GM21786 (cell line): ENCODE measurements around the gene CDC123.
"Not testable (repeated sequence)": the region's sequence is repeated elsewhere in the genome, so short reads cannot be mapped to it uniquely, and the experiment has no call there.

Experiments used
- ATAC-seq: cut with Tn5 transposase; IDR thresholded peaks from one replicate; pipeline ENCODE4 v1.9.1; 2021; ENCODE audit not compliant: unreplicated experiment

The CDC123 gene

DNA sequence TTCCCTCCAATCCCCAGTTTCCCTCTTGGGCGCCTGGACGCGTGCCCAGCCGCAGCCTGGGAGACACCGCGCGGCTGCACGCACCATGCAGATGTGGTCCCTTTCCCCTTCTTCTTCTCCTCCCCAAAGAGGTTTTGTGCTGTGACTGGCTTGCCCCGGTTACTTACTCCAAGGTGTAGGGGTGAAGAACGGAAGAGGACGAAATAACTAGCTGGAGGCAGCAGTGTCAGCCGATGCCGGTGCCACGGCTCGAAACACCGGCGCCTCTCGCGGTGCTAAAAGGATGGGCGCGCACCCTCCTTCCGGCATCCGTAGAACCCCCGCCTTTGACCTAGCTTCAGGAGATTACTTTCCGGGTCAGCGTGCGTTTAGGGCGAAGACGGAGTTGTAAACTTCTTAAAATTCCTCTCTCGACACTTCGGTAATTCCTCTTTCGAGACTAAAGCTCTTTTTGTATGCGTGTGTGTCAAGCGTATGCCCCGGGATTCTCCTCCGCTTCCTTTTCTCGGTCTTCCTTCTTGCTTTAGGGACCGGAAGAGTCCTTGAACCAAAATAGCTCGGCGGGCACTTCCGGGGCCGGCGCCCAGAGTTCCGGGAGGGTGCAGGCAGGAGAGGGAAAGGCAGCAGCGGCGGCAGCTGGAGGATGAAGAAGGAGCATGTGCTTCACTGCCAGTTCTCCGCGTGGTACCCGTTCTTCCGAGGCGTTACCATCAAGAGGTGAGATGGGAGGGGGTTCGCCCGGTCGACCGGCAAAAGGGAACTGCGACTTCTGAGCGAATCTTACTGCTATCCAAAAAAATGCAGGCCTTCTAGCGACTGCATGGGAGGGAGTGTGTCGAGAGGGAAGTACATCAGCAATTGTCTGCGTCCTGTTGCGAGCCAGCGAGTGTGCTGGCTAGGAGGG, at the start of gene CDC123, which contains the start of gene NUDT5:
Gene CDC123, plus strand, starts transcription at position 586 of the 904 bp plus-strand sequence. Its CDS starts 58 bp downstream, at position 644.
Gene NUDT5, minus strand, starts transcription at position 289 of the 904 bp plus-strand sequence. CDS start 9,600 bp downstream, outside the sequence.
- peak; percentile 88 for ATAC-seq

DNA sequence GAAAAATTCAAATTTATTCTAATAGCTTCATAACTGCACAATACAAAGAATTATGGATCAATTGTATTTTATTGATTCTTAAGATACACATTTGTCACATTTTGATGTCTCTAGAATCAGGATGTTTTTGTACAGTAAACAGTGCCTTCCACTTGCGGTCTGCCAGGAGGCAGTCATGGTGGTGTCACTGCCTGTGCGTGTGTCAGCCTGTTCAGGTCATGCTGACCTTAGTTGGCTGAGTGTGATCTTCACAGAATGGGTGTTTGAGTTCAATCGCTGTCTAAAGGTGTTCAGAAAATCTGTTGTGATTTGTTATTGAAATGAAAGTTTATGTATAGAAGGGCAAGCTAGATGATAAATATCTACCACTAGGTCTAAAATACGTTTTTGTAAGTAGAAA, 45.8 kb upstream of the CDC123 start:
- no peak for ATAC-seq

- ATAC-seq = no peak
Observed at GRCh38 chr10:12154516-12154915, 41.5 kb upstream of the CDC123 start.

GRCh38 chr10:12156367-12157123, 39.4 kb upstream of the CDC123 start:
- no peak for ATAC-seq

- ATAC-seq = no peak
Observed at GRCh38 chr10:12158111-12158510, 37.9 kb upstream of the CDC123 start.

GRCh38 chr10:12160664-12161063, 35.3 kb upstream of the CDC123 start:
- ATAC-seq = no peak

DNA sequence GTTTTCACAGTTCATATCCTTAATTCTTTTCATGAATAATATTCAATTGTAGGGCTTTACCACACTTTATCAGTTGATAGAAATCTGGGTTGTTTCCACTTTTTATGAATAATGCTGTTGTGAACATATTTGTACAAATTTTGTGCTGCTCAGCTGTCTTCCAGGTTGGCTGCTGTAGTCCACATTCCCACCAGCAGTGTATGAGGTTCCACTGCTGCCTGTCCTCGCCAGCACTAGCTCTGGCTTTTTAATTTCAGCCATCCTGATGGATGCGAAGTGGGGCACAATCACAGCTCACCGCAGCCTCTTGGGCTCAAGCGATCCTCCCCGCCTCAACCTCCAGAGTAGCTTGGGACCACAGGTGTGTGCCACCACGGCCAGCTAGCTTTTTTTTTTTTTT, 33.1 kb upstream of the CDC123 start:
- no peak for ATAC-seq

- ATAC-seq = no peak
Observed at GRCh38 chr10:12164085-12164484, 31.9 kb upstream of the CDC123 start.

DNA sequence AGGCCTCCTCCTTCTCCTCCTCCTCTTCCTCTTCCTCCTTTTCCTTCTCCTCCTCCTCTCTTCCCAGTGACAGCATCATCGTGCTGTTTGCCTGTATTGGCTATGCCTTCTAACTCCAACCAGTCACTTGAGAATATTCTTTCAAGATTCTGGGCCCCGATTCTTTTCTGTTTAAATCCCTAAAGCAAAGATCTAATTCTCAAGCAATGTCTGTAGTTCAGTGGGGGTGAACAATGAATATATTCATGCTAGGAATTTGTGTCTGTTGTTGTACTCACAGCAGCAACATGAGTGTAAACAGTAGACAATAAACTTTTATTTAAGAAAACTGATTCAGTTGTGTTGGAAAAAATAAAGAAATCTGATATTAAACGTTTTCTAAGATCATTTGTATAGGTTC, 31.0 kb upstream of the CDC123 start:
- no peak for ATAC-seq

DNA sequence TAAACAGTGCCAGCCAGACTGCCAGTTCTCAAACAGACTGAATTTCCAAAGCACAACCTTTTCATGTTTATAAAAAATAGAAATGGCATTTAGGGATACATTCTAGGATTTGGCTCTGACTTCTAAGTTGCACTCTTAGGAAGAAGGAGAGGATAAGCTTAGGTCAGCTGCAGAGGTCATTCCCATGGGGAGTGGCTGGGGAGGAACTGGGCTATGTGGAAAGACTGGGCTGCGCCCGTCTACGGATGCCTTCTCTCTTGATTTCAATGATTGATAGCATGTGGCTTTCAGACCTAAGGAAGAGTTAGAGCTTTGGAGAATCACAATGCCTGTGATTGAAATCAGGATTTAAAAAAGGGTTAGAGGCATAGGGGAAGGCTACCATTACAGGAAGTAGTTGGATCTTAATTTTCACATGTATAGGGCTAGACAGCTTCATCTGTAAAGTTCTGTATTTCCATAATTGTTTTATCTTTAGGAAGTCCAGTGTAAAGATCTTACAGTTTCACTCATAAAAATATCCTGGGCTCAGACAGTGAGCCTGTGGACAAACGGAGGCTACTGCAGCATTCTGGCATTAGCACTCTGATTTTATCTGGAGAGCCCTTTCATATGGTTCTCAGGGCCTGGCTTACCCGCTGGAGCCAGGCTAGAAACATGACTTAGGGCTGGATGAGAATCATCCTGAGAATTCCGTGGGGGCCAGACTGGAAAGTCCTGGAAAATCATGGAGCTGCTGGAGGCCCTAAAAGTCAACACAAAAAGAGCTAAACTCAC, 29.8 kb upstream of the CDC123 start:
- no peak for ATAC-seq

DNA sequence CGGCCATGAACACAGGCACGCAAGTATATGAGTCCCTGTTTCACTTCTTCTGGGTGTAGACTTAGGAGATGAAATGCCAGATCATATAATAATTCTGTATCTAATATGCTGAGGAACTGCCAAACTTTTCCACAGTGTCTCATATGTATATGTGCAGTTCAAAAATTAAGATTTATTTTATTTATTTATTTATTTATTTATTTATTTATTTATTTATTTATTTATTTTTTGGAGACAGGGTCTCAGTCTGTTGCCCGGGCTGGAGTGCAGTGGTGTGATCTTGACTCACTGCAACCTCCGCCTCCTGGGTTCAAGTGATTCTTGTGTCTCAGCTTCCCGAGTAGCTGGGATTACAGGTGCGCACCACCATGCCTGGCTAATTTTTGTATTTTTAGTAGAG, 24.5 kb upstream of the CDC123 start:
- not testable (repeated sequence) for ATAC-seq

GRCh38 chr10:12177642-12178041, 18.3 kb upstream of the CDC123 start:
- ATAC-seq = no peak

- no peak for ATAC-seq
Observed at GRCh38 chr10:12179606-12180170, 16.3 kb upstream of the CDC123 start.

- ATAC-seq = no peak
Observed at GRCh38 chr10:12180221-12180974, 15.6 kb upstream of the CDC123 start.

DNA sequence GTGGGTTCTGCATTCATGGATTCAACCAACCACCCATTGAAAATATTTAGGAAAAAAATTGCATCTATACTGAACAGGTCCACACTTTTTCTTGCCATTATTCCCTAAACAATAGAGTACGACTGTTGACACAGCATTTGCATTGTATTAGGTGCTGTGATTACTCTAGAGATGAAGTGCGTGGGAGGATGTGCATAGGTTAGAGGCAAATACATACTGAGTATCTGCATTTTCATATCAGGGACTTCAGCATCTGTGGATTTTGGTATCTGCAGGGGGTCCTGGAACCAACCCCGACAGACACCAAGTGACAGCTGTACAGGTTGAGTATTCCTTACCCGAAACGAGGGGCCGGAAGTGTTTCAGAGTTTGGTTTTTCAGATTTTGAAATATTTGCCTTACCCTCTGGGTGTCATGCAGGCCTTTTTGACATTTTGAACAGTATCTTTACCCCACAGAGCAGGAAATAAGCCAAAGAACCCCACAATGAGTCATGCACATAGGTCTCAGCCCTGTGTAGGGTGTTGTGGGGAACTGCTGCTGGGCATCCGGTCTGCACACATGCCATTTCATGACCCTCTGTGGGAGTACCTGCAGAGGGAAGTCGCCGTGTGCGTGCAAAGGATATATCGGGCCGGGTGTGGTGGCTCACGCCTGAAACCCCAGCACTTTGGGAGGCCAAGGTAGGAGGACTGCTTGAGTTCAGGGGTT, 14.8 kb upstream of the CDC123 start:
- ATAC-seq = no peak

- no peak for ATAC-seq
Observed at GRCh38 chr10:12184165-12184564, 11.8 kb upstream of the CDC123 start.

GRCh38 chr10:12186323-12186722, 9.7 kb upstream of the CDC123 start:
- ATAC-seq = no peak

- ATAC-seq = no peak
Observed at GRCh38 chr10:12187321-12187905, 8.6 kb upstream of the CDC123 start.

GRCh38 chr10:12188656-12189055, 7.3 kb upstream of the CDC123 start:
- ATAC-seq = no peak
